Effector CD4-positive, alpha-beta T cell (primary cell): ENCODE data around the gene GRK5.

Source experiments
- DNase-seq: peaks from one replicate; pipeline ENCODE4 v3.0.0-alpha.2; 2020

Gene GRK5

DNA sequence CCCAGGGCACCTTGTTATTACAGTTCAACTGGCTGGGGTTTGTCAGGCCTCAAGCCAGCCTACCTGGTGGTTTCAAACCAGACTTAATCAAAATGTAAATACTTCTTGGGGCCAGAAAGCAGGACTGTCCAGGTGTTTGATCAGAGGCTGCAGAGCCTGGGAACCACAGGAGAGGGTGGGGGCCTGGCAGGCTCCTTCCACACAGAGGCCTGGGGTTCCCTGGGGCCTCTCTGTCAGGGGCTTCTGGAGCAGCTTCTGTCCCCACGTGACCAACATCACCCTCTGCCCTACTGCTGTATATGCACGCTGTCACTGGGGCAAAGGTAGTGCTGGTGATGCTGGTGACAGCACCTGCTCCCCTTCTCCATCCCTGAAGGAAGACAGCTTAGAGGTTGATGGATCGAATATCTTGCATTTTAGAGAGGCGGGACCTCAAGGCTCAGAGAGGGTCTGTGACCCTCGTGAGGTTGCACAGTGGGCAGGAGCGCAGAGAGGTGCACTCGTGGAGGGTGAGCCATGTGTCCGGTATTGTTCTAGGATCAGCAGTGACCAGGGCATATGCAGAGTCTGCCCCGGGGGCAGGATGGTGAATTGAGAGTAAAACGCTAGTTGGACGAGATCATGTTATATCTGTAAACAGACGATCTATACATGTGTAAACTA lies 95.4 kb downstream of the GRK5 start:
- no peak for DNase-seq

DNA sequence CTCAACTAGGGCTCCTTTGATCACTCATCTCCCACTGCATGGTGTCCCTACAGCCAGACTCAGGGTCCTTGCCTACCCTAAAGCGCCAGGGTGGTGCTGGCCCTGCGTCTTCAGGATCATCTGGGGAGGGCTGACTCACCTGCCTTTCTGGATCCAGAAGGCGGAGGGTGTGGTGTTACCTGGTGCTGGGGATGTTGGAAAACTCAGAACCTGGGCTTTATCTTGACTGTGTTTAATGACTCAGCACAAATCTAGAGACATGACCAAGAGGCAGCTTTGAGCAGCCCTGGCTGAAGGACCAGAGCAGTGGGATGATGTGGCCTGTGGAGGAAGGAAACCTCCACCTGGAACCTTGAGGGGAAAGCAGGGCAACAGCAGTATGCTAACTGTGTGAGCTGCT lies 96.5 kb downstream of the GRK5 start:
- DNase-seq: no peak

DNA sequence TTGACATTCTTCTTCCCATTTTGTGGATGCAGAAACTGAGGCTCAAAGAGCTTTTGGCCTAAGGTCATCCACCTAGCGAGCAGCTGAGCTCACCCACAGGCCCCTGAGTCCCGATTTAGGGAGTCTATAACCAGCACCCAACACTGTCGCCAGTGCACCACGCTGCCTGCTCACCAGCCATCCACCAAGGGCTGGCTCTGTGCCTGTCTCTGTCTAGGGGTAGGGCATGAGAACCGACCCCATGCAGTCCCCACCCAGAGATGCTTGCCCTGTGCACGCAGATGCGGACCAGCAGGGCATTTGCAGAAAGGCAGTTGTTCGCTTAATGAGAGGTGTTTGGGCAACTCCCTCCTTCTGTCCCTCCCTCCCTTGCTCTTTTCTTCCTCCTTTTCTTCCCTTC lies 97.2 kb downstream of the GRK5 start:
- DNase-seq: no peak

DNA sequence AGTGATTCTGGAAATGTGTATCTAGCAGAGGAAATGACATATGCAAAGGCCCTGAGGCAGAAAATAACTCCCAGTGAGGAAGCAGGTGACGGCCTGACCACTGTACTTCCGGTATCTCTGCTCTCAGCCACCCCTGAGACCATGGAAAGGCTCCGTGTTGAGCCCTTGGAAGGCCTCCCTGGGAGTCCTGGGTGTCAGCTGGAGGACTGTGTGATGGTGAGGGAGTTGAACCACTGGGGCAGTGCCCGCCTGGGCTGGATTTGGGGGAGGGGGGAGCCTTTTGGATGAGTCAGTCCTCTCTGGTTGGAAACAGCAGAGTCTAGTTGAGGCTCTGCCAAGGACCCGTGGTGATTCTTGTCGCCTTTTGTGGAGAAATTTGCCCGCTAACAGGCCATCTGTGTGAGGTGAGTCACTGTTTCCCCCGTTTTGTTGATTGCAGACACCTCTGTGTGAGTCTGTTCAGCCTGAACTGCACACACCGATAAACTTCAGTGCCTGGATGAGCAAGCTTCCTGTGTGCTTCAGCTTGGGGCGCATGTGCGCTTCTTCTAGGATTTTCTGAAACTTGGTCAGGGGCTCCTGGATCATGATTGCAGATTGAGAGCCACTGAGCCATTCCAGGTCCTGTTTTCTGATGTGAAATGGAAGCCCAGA lies 98.6 kb downstream of the GRK5 start:
- DNase-seq: peak; percentile 83

DNA sequence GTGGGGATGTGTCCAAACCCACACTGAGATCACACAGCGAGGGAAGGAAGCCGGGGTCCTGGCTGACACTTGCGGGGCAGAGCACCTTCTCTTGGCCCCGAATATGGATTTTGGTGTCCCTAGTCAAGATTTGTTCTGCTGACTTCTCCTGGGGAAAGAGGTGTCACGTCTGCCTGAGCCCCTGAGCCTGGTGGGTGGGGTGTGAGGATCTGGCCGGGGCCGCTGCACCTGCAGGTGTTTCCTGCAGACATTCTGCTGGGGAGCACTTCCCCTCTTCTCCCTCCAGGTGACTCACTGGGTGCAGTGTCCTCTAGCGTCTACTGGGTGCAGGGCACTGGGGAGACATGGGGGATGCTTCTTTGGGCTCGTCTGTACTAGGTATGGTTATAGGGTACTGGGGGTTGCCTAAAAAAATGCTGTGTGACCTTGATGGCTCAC lies 99.2 kb downstream of the GRK5 start:
- peak; percentile 74 for DNase-seq

DNA sequence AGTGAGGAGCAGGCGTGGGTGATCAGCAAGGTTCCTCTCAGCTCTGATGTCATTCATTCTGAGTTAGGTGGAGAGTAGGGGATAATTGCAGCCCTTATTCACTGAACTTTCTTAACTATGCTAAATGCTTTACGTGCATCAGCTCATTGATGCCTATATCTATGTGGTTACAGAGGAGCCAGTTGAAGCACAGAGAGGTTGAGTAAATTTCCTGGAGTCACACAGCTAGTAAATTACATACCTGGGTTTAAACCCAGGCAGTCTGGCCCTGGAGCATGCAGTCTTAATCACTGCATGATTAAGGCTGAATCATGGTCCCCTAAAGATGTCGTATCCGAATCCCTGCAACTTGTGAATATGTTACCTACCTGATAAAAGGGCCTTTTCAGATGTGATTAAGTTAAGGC lies 99.6 kb downstream of the GRK5 start:
- DNase-seq: no peak

DNA sequence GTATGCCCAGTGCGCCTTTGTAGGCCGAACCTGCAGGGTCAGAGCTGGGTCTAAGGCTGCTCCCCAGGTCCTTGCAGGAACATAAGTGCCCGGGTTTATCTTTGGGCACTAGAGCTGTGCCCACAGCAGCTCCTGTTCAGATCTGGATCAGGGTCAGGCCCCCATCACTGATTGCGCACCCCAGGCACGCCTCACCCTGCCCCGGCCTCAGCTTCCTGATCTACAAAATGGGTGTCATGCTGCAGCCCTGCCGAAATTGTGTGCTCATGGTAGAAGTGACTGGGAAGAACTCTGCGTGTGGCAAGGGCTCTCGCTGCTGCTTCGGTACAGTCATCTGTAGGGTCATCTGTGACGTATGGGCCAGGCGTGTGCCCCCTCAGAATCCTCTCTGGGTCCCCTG lies 100.7 kb downstream of the GRK5 start:
- no peak for DNase-seq

DNA sequence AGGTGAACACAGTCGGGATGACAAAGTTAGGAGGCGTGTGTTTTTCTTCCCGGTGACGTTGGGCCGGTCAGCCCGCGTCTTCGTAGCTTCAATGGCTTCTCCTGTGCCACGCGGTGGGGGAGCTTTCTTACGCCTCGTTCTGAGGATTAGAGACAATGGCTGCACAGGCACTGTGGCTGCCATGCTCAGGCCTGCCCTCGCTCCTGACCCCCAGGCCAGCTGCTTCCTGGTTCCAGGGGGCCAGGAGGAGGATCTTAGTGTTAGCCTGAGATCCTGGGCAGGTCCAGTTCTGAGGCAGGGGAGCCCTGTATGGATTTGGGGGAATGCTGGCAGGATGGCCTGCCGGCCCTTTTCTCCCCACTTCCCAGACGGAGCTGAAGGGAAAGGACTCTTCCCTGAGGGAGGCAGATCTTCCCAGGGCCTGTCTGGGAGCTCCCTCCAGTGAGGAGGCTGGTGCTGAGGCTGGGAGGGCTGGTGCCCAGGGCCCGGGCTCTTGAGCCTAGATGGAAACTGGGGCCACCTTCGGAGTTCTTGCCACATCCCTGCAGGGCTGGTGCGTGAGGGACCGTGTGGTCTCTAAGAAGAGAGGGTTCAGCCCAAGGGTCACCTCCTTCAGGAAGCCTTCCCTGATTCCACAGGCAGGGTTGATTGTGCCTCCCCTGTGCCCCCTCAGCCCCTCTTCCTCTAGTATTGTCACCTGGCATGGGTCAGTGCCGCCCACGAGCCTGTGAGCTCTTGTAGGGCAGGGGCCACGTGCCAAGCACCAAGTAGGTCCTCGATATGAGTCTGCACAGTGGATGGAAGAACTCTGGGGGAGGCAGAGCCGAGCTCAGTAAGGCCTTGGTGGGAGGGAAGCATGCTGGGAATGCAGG lies 101.4 kb downstream of the GRK5 start:
- no peak for DNase-seq

DNA sequence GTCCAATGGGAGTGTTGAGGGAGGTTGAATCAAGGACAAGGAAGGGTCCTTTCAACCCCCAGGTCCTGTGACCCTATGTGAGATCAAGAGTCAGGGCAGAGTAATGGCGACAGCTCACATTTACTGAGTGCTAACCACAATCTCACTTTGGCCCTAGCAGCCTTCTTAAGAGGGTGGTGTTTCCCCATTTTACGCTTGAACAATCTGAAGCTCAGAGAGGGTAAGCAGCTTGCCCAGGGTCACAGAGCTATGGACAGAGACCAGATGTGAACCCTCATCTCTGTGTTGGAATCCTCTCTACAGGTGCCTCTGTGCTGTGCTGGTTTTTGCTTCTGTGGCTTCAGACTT lies 102.0 kb downstream of the GRK5 start:
- no peak for DNase-seq

DNA sequence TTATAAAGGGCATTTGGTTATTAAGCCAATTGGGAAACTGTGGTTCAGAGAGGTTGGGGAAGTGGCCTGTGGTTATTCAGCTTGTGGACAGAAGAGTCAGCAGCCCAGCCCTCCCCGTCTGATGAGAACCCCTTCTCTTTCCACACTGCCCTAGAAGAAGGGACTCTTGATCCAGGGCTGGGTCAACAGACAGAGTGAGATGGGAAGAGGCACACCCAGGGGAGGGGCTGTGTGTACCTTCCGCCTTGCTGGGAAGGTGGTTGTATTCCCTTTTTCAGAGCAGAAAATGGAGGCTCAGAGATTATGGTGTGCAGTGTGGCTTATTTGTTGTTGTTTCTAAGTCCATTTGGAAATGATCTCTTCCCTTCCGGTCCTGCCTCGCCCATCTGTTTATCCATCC lies 103.4 kb downstream of the GRK5 start:
- DNase-seq: no peak

DNA sequence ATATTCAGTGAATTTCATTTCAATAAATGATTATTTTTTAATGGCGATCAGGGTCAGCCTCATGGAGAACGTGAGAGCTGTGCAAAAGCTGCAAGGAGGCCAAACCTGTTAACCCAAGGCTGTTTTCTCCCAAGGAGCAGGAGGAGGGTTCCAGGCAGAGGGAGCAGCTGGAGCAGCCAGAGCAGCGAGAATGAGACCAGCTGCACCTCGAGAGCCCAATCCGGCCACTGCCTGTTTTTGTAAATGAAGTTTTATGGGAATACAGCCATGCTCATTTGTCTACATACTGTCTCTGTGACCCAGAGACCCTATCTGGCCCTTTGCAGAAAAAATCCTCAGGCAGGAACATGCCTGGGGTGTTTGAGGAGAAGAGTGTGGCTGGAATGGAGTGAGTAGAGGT lies 104.9 kb downstream of the GRK5 start:
- DNase-seq: no peak

DNA sequence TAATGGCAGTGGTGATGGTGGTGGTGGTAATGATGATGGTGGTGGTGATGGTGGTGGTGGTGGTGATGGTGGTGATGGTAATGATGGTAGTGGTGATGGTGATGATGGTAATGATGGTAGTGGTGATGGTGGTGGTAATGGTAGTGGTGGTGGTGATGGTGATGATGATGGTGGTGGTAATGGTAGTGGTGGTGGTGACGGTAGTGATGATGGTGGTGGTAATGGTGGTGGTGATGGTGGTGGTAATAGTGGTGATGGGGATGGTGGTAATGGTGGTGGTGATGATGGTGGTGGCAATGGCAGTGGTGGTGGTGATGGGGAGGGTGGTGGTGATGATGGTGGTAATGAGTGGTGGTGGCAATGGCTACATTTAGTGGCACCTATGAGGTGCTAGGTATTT lies 105.7 kb downstream of the GRK5 start:
- no peak for DNase-seq

DNA sequence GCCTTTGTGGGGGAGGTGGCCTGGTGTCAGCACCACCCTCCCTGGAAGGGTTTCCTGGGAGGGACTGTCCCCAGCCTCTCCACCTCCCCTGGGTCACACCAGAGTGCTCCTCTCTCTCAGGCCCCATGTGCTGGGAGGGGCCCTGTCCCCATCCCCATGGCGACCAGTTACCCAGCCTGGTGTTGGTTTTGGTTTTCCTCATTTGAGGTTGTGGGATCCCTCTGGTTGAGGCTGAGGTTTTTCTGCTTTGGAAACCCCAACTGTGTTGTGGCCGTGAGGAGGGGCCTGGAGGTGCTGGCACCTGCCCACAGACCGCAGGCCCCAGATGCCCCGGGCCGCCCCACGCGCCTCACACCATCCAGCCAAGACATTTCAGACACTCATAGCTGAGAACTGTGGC lies 106.3 kb downstream of the GRK5 start:
- DNase-seq: no peak

DNA sequence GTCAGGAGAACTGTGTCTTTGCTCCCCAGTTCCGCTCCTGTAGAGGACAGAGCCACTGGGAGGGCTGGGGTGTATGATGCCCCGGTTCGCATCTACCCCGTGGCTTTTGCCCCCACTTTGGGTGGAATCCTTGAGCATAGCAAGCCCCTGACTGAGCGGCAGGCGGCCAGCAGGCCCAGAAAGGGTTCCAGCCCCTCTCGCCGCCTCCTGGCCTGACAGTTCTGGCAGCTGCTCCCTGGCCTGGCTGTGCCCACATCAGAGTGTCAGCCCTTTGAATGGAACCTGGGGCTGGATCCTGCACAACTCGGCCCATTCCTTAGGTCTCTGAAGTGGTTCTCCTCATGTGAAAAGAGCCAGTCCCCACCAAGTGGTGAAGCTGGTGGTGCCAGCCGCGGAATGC lies 106.7 kb downstream of the GRK5 start:
- DNase-seq: no peak

DNA sequence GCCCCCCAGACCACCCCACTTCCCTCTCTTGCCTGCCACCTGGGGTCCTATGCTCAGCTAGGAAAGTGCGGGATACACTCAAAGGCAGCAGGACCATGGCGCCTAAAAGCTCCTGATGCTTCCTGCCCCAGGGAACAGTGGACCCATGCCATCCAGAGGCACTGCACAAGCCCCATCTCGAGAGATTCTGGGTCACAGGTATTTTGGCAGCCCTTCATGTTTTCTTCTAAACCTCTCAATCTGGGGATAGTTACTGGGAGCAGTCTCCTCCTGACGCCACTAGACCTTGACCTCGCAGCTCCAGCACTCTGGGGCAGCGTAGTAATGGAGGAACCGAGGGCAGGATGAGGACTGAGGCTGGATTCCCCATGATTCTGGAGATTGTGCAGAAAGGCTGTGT lies 107.1 kb downstream of the GRK5 start:
- no peak for DNase-seq

DNA sequence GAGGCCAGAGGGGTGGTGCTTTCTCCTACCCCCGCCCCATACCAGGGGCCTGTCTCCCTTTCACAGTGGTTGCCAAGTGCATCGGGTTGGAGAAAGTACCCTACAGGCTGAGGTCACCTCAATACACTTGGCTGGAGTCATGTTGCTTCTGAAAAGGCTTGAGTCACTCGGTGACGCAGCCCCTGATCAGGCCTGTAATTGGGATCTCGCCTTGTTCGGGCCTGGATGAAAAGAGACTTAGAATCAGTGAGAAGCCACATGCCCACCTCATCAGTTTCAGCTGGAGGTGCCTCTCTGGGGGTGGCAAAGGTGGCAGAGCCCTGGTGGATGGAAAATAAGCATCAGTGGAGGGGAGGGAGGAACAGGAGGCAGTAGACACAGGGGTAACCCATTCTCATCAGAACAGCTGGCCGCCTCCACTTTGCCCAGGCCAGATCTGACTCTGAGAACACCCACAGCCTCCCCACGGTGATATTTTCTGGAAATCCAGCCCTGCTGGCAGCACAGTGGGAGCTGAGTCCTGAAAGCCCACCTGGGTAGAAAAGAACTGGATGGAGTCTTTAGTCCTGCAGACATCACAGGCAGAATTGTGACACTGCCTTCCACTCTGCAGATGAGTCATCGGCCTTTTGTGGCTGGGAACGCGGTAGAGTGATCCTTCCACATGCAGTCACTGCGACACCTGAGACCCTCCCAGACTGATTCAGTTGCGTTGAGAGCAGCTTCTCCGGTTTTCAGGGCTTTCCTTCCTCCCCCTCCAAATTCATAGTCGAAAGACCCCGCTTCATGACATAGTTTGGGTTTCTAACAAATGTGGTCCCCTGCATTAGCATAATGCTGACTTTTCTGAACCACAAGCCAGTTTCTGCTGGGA lies 108.0 kb downstream of the GRK5 start:
- DNase-seq: peak; percentile 47

DNA sequence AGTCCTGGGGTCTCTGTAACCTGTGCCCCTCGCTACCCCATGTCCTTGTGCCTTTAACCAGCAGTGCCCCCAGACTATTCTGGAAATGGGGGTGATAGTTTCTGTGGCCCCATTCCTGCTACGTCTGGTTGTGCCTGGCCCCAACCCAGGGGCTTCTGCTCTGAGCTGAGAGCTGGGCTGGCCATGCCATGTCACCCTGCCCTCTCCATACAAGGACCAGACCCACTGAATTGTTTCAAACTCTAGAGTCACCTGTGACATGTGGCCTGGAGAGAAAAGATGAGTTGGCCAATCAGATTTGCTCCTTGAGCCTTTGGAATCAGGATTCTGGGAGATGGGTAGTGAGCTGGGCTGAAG lies 108.6 kb downstream of the GRK5 start:
- DNase-seq: no peak

DNA sequence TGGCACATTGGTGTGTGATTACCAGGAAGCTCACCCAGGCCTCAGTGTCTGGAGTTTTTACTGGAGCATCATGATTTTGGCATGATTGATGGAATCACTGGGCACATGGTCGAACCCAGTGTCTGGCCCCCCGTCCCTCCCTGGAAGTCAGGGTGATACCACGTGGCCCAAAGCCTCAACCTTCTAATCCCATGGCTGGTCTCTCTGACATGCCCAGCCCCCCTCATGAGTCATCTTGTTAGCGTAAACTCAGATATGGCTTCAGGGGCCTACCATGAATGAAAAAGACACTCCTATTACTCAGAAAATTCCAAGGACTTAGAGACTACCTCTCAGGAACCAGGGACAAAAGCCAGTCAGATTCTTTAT lies 109.3 kb downstream of the GRK5 start:
- no peak for DNase-seq

DNA sequence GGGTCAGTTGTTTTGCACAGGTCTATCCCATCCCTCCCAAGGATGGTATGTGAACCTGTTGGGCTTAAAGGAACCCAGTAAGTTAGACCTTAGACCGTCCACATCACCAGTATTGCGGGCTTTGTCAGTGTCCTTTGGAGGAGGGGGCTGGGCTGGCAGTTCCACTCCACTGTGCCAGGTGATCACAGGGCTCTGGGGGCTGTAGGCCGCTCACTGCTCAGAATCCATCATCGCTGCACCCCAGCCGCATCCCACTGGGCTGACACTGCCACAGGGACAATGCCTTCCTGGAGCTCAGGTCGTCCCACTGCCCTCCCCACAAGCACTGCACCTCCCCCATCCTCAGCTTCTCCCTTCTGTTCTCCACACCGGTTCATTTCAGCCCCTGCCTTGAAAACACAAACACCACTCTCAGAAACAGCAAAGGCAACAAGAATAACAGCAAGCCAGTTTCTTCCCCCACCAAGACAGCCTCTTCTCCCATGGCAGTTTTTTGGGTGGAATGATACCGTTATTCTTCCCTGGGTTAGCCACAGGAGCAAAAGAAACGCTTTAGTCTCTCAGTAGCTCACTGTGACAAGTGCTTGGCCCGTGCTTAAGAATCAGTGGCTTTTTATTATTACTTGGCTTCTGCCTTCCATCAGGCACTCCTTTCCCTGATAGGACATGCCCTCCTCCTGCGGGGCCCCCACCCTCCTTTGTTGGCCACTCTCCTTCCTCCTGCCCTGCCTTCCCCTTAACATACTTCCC lies 111.2 kb downstream of the GRK5 start:
- DNase-seq: no peak

DNA sequence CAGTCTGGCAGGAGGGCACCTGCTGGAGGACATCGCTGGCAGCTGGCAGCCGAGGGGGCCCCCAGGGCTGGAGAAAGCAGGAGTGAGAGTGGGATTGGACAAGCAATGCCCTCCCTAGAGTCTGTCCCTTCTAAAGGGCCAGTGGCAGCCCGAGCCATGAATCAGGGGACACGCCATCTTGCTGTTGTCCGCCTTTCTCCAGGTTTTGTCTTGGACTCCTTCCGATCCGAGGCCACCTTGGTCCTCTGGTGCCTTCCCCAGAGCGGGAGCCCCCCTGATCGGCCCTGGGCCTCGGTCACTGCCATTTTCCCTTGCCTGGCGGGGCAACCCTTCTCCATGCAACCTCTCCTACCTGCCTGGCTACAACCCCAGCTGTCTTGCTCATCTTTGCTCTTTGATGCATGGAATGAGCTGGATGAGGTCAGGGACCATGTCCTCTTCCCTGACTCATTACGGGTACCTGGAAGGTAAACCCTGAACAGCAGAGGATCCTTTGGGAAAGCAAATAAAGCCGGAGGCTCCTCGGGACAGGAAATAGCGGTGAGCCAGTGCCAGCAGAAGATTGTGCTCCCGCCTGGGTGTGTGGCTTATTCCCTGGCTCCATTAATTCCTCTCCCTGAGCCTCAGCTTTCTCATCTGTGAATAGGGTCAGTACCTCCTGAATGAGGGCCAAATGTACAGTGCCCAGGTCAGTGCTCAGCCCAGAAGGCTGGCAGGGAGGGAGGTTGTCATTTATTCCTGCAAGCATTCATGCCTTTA lies 112.0 kb downstream of the GRK5 start:
- no peak for DNase-seq

DNA sequence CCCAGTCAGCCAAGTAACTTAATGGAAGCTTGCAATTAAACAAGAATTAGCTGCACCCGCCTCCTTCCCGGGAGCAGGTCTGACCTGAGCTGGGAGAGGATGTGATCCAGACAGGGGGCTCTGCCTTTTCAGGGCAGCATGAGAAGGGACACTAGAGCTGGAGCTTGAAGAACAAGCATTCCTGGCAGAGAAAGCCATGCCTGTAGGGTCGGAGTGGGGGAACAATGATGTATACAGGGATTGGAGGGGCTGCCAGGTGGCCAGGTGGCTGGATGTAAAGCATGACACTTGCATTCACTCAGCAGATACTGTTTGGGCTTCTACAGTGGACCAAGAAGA lies 112.5 kb downstream of the GRK5 start:
- DNase-seq: no peak

DNA sequence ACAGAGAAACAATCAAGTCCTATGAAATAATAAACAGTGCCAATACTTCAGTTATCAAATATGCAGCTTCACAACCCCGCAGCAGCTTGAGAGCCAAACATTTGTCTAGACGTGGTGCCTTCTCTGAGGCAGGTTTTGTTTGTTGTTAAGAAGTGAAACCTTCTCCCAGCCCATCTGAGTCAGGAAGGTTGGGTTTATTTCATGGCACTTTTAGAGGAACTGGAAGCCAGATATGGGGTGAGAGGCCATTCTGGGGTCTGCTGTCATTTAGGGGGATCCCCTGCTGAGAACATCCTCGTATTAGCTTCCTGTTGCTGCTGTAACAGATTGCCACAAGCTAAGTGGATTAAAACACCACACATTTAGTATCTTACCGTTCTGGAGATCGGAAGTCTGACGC lies 113.6 kb downstream of the GRK5 start:
- DNase-seq: no peak
